HepG2 (cell line): ENCODE data around the gene SLC27A1. TPM values are rescaled to one million over a fixed set of nuclear protein-coding genes. Genes with fewer than 3 reads are reported as not detected.

Source experiments
- CHD2 ChIP-seq: IDR thresholded peaks from 2 replicates; pipeline ENCODE4 v1.6.1; 2011; ENCODE audit warnings: low read depth, low read length, improper control_type of control experiment
- HOXA9 ChIP-seq: sonication (generic); formaldehyde crosslinking; IDR thresholded peaks from 2 replicates; pipeline ENCODE4 v1.8.1; 2022; ENCODE audit warnings: missing genetic modification reagents, mild to moderate bottlenecking, moderate library complexity, borderline replicate concordance
- MAX ChIP-seq: IDR thresholded peaks from 2 replicates; pipeline ENCODE4 v1.6.1; 2012; ENCODE audit warnings: inconsistent platforms
- POLR2A ChIP-seq, 2 experiments: IDR thresholded peaks; 2 replicates each; pipeline ENCODE4 v1.6.1; 2011; ENCODE audit warnings: low read depth in 2 of 2, low read length in 2 of 2, mild to moderate bottlenecking in 1 of 2, moderate library complexity in 1 of 2; ENCODE audit not compliant: insufficient read depth in 1 of 2
- RBFOX2 ChIP-seq: fragments of 200-400 bp; formaldehyde crosslinking; IDR thresholded peaks from 2 replicates; pipeline ENCODE4 v1.6.1; 2017; ENCODE audit warnings: low read depth, mild to moderate bottlenecking, low read length
- TEAD2 ChIP-seq: sonication (generic); formaldehyde crosslinking; IDR thresholded peaks from 2 replicates; pipeline ENCODE4 v1.9.0; 2021; ENCODE audit warnings: missing genetic modification reagents
- ZNF207 ChIP-seq: fragments of 450-650 bp; IDR thresholded peaks from 2 replicates; pipeline ENCODE4 v1.6.1; 2016; ENCODE audit warnings: antibody characterized with exemption, borderline replicate concordance
- polyA plus RNA-seq, 8 experiments: library from polyadenylated mRNA; depleted of rRNA in 3 of 8; stranded (reverse) in 7 of 8; unstranded in 1 of 8; fragments of >200 nt; fragmentation: Illumina TruSeq in 4 of 8; extraction: Trizol in 4 of 8; gene quantifications; 2 replicates each; pipeline versions ENCODE4 v1.2.1 to v1.2.3, GENCODE V29; 2011 to 2016; ENCODE audit warnings: low read depth in 4 of 8, missing spikeins in 1 of 8, mixed read lengths in 1 of 8; ENCODE audit not compliant: insufficient read depth in 1 of 8
- total RNA-seq, 5 experiments: library from RNA; depleted of rRNA; stranded (reverse); fragments of >200 nt; fragmentation: Illumina TruSeq; extraction: Trizol; gene quantifications; 2 replicates each; pipeline ENCODE4 v1.2.3, GENCODE V29; 2016; ENCODE audit warnings: low read depth in 1 of 5
- TF ChIP-seq, protein P1 (sequence below): sonication (generic); formaldehyde crosslinking; conservative IDR thresholded peaks from 2 replicates; pipeline ENCODE4 v1.4.0; 2020; ENCODE audit warnings: mild to moderate bottlenecking, missing genetic modification reagents, moderate library complexity
- TF ChIP-seq, protein P2 (sequence below): sonication (generic); formaldehyde crosslinking; IDR thresholded peaks from 2 replicates; pipeline ENCODE4 v1.4.0; 2020; ENCODE audit warnings: missing genetic modification reagents

Gene SLC27A1
- total and polyA plus RNA-seq, 2 of the 13 experiments (the other 11 are each of a cell fraction or from before 2014, with no cell fraction given), result 4.1 to 8.8 TPM

DNA sequence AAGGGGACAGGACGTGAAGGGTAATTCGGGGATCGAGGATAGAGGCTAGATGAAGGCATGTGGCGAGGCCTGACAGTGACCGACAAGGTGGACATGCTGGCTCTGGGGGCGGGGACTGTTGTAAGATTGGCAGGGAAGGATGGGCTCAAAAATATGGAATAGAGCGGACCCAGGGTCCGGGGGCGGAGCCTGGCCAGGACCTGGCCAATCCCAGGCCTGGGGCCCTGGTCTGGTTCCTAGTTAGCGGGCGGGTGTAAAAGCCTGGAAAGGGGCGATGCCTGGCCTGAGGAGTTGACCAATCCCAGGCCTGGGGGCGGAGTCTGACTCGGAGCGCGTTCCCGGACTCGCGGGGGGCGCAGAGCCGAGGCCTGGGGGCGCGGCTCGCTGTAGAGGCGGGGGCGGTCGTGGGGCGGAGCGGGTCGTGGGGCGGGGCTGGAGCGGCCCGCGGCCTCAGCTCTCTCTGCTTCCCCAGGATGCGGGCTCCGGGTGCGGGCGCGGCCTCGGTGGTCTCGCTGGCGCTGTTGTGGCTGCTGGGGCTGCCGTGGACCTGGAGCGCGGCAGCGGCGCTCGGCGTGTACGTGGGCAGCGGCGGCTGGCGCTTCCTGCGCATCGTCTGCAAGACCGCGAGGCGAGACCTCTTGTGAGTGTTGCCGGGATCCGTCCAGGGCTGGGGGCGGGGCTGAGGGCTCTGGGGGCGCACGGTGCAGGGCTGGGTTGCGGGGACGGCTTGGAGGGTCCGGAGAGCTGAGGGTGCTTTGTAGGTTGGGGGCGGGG lies at the start of gene SLC27A1 (continued):
- TF ChIP-seq, protein P1, sequence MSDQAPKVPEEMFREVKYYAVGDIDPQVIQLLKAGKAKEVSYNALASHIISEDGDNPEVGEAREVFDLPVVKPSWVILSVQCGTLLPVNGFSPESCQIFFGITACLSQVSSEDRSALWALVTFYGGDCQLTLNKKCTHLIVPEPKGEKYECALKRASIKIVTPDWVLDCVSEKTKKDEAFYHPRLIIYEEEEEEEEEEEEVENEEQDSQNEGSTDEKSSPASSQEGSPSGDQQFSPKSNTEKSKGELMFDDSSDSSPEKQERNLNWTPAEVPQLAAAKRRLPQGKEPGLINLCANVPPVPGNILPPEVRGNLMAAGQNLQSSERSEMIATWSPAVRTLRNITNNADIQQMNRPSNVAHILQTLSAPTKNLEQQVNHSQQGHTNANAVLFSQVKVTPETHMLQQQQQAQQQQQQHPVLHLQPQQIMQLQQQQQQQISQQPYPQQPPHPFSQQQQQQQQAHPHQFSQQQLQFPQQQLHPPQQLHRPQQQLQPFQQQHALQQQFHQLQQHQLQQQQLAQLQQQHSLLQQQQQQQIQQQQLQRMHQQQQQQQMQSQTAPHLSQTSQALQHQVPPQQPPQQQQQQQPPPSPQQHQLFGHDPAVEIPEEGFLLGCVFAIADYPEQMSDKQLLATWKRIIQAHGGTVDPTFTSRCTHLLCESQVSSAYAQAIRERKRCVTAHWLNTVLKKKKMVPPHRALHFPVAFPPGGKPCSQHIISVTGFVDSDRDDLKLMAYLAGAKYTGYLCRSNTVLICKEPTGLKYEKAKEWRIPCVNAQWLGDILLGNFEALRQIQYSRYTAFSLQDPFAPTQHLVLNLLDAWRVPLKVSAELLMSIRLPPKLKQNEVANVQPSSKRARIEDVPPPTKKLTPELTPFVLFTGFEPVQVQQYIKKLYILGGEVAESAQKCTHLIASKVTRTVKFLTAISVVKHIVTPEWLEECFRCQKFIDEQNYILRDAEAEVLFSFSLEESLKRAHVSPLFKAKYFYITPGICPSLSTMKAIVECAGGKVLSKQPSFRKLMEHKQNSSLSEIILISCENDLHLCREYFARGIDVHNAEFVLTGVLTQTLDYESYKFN, result 0 out of 2 replicates have a peak, but pooled peaks have one; percentile 21
- TF ChIP-seq ZNF207 (no peak), TEAD2 (no peak), RBFOX2 (peak; percentile 64), CHD2 (peak; percentile 51; the same call in 1 of the 2 replicates), POLR2A (IDR thresholded peaks at IDR 0.05; ENCODE audit: insufficient read depth in 1 of 2, low read depth in 2 of 2, low read length in 2 of 2) (peak; percentile 42 to 61; a peak in 2 of 4 replicates), MAX (peak; percentile 5; the same call in 1 of the 2 replicates), HOXA9 (no peak)
- TF ChIP-seq, protein P2, sequence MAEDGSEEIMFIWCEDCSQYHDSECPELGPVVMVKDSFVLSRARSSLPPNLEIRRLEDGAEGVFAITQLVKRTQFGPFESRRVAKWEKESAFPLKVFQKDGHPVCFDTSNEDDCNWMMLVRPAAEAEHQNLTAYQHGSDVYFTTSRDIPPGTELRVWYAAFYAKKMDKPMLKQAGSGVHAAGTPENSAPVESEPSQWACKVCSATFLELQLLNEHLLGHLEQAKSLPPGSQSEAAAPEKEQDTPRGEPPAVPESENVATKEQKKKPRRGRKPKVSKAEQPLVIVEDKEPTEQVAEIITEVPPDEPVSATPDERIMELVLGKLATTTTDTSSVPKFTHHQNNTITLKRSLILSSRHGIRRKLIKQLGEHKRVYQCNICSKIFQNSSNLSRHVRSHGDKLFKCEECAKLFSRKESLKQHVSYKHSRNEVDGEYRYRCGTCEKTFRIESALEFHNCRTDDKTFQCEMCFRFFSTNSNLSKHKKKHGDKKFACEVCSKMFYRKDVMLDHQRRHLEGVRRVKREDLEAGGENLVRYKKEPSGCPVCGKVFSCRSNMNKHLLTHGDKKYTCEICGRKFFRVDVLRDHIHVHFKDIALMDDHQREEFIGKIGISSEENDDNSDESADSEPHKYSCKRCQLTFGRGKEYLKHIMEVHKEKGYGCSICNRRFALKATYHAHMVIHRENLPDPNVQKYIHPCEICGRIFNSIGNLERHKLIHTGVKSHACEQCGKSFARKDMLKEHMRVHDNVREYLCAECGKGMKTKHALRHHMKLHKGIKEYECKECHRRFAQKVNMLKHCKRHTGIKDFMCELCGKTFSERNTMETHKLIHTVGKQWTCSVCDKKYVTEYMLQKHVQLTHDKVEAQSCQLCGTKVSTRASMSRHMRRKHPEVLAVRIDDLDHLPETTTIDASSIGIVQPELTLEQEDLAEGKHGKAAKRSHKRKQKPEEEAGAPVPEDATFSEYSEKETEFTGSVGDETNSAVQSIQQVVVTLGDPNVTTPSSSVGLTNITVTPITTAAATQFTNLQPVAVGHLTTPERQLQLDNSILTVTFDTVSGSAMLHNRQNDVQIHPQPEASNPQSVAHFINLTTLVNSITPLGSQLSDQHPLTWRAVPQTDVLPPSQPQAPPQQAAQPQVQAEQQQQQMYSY, result peak; percentile 82; the same call in 1 of the 2 replicates
